K562 (cell line): ENCODE data around the gene ABAT. TPM values are rescaled to one million over a fixed set of nuclear protein-coding genes. Genes with fewer than 3 reads are reported as not detected.

ENCODE experiments used
- ATAC-seq: fragments of 200-7000 bp; cut with Tn5 transposase; 3 replicates; pipeline ENCODE4 v1.9.1; 2020; ENCODE audit warnings: moderate library complexity
- BruUV-seq: library from RNA; stranded (reverse); fragments of 400-500 nt; replicated peaks from 2 replicates; lab custom pipeline; 2021; lab: Mats Ljungman, UMichigan
- CTCF ChIA-PET: fragments of 300-600 bp; formaldehyde crosslinking; extraction: SDS; loops from one replicate; lab custom pipeline; 2021; ENCODE audit warnings: low intra/inter-chr PET ratio; lab: Yijun Ruan, JAX
- POLR2A ChIA-PET: fragments of 300-600, 350-650 bp; sonication (Branson Sonifier 250); formaldehyde crosslinking; extraction: SDS; loops from one replicate; lab custom pipeline; 2021; ENCODE audit warnings: antibody characterized with exemption, inconsistent platforms; lab: Yijun Ruan, JAX
- DNase-seq, 4 experiments: peaks; one replicate each; pipeline versions ENCODE4 v3.0.0 to v3.0.0-alpha.2; 2011 to 2018; ENCODE audit warnings: low spot score in 3 of 4, mixed read lengths in 3 of 4; ENCODE audit errors: extremely low read depth in 1 of 4
- FAIRE-seq: peaks from 2 replicates; lab custom pipeline; 2011; peaks lifted over from hg19 to GRCh38; lab: Jason Lieb, UNC
- H2AFZ ChIP-seq: 2 replicates; pipeline ENCODE4 v1.6.0; 2011; ENCODE audit warnings: low read depth, low read length, control low read depth, inconsistent platforms
- H3K27ac ChIP-seq: fragments of 200-600 bp; 3 replicates; pipeline ENCODE4 v1.8.0; 2011; ENCODE audit warnings: low read depth, mild to moderate bottlenecking, control low read depth, inconsistent platforms, low read length, moderate library complexity, mixed read lengths; ENCODE audit errors: extremely low read depth
- H3K27me3 ChIP-seq, 2 experiments: fragments of 300-600 bp in 1 of 2; 2 replicates in 1 of 2; 3 replicates in 1 of 2; pipeline versions ENCODE4 v1.6.0 to v1.8.0; 2011; ENCODE audit warnings: inconsistent platforms in 2 of 2, low read length in 2 of 2, mild to moderate bottlenecking in 1 of 2, mixed read lengths in 1 of 2, moderate library complexity in 1 of 2; ENCODE audit not compliant: control insufficient read depth in 2 of 2, insufficient read depth in 2 of 2
- H3K36me3 ChIP-seq: fragments of 300-600 bp; 3 replicates; pipeline ENCODE4 v1.8.0; 2011; ENCODE audit warnings: mild to moderate bottlenecking, low read length, inconsistent platforms; ENCODE audit not compliant: control insufficient read depth, insufficient read depth
- H3K4me1 ChIP-seq, 2 experiments: fragments of 200-600 bp in 1 of 2; replicated peaks in 1 of 2; 2 replicates in 1 of 2; 3 replicates in 1 of 2; pipeline versions ENCODE4 v1.5.1 to v1.8.0; 2011; ENCODE audit warnings: inconsistent platforms in 2 of 2, low read length in 2 of 2, mild to moderate bottlenecking in 1 of 2, mixed read lengths in 1 of 2, moderate library complexity in 1 of 2; ENCODE audit not compliant: control insufficient read depth in 2 of 2, insufficient read depth in 2 of 2
- H3K4me2 ChIP-seq: 2 replicates; pipeline ENCODE4 v1.6.1; 2011; ENCODE audit warnings: low read length, control low read depth, inconsistent platforms, mixed read lengths; ENCODE audit not compliant: insufficient read depth
- H3K4me3 ChIP-seq: fragments of 200-600 bp; sonication (generic), shearing (Covaris generic); 2 replicates; pipeline ENCODE4 v1.5.1; 2016; ENCODE audit warnings: control low read depth, inconsistent platforms
- H3K79me2 ChIP-seq: fragments of 200-600 bp; 3 replicates; pipeline ENCODE4 v1.8.0; 2011; ENCODE audit warnings: low read length, inconsistent platforms; ENCODE audit not compliant: control insufficient read depth, insufficient read depth
- H3K9ac ChIP-seq, 2 experiments: 2 replicates each; pipeline versions ENCODE4 v1.6.0 to v1.6.1; 2011; ENCODE audit warnings: low read depth in 2 of 2, low read length in 2 of 2, control low read depth in 1 of 2, inconsistent platforms in 1 of 2, mild to moderate bottlenecking in 1 of 2, mixed read lengths in 1 of 2; ENCODE audit not compliant: insufficient read depth in 1 of 2
- H3K9me1 ChIP-seq: one replicate; pipeline ENCODE4 v1.6.0; 2011; ENCODE audit warnings: inconsistent platforms, mild to moderate bottlenecking, low read length, moderate library complexity; ENCODE audit not compliant: control insufficient read depth, insufficient read depth
- H3K9me3 ChIP-seq: replicated peaks from 2 replicates; pipeline ENCODE4 v1.5.1; 2011; ENCODE audit warnings: low read depth, low read length, inconsistent platforms; ENCODE audit not compliant: control insufficient read depth, insufficient read depth
- H4K20me1 ChIP-seq: replicated peaks from 2 replicates; pipeline ENCODE4 v1.6.1; 2011; ENCODE audit warnings: low read length, inconsistent platforms, mixed read lengths; ENCODE audit not compliant: control insufficient read depth, insufficient read depth
- CEBPB ChIP-seq: fragments of 450-650 bp; IDR thresholded peaks from 2 replicates; pipeline ENCODE4 v1.6.1; 2016; ENCODE audit warnings: missing genetic modification characterization, missing compliant biosample characterization
- HINFP ChIP-seq: fragments of 450-650 bp; conservative IDR thresholded peaks from 2 replicates; pipeline ENCODE4 v1.6.1; 2016; ENCODE audit warnings: missing genetic modification characterization, low read depth, mild to moderate bottlenecking, control low read depth, missing compliant biosample characterization
- HIVEP1 ChIP-seq: fragments of 250-450 bp; sonication (Bioruptor Pico); IDR thresholded peaks from 2 replicates; pipeline ENCODE4 v1.4.0; 2020; ENCODE audit warnings: mild to moderate bottlenecking
- POLR2AphosphoS2 ChIP-seq: IDR thresholded peaks from 2 replicates; pipeline ENCODE4 v1.6.1; 2012; ENCODE audit warnings: low read length, improper control_type of control experiment
- RBM22 ChIP-seq: fragments of 200-400 bp; formaldehyde crosslinking; IDR thresholded peaks from 2 replicates; pipeline ENCODE4 v1.6.1; 2018; ENCODE audit warnings: low read length, low read depth; ENCODE audit not compliant: poor library complexity, severe bottlenecking
- RNF2 ChIP-seq: sonication (generic); IDR thresholded peaks from 2 replicates; pipeline ENCODE4 v1.6.1; 2016
- TCFL5 ChIP-seq: fragments of 250-450 bp; sonication (Bioruptor Pico); conservative IDR thresholded peaks from 2 replicates; pipeline ENCODE4 v1.6.1; 2021; ENCODE audit warnings: mild to moderate bottlenecking, moderate library complexity, matching md5 sums
- ZNF311 ChIP-seq: fragments of 250-450 bp; sonication (Bioruptor Pico); IDR thresholded peaks from 2 replicates; pipeline ENCODE4 v1.4.0; 2020; ENCODE audit warnings: mild to moderate bottlenecking, moderate library complexity
- ZNF75A ChIP-seq: fragments of 450-650 bp; formaldehyde crosslinking; IDR thresholded peaks from 2 replicates; pipeline ENCODE4 v1.4.0; 2020; ENCODE audit warnings: mild to moderate bottlenecking
- WGBS: fragments of 100-300 bp; shearing (Covaris generic); methylation state at CpG from one replicate; pipeline ENCODE4 v1.1.6; 2016; ENCODE audit warnings: low coverage, mixed read lengths; ENCODE audit not compliant: insufficient coverage; ENCODE audit errors: missing lambda C conversion rate; 5-methylcytosine and 5-hydroxymethylcytosine counted together
- in situ Hi-C: fragments of 300-500 bp; cut with MboI; formaldehyde crosslinking; loops from 4 replicates; pipeline ENCODE4 v1.15.0; 2018; ENCODE audit warnings: inconsistent platforms, mixed read lengths
- intact Hi-C: fragments of 100-400 bp; cut with micrococcal nuclease; formaldehyde crosslinking; loops from 2 replicates; pipeline ENCODE4 v1.14.2; 2022
- polyA plus RNA-seq, 8 experiments: library from polyadenylated mRNA; depleted of rRNA in 4 of 8; stranded (reverse) in 5 of 8; unstranded in 3 of 8; fragments of >200 nt; fragmentation: Nextera tagmentation in 2 of 8; fragmentation: Illumina TruSeq in 1 of 8; extraction: Ambion mirVana in 2 of 8; extraction: Trizol in 1 of 8; gene quantifications; 2 replicates each; pipeline versions ENCODE4 v1.2.1 to v1.2.3, GENCODE V29; 2011 to 2014; ENCODE audit warnings: inconsistent platforms in 1 of 8, missing spikeins in 1 of 8
- total RNA-seq, 7 experiments: library from RNA; depleted of rRNA in 6 of 7; stranded (reverse); fragments of >200 nt in 6 of 7; fragmentation: Illumina TruSeq in 2 of 7; extraction: Trizol in 2 of 7; gene quantifications; 2 replicates each; pipeline versions ENCODE4 v1.2.1 to v1.2.3, GENCODE V29; 2011 to 2021; ENCODE audit warnings: low replicate concordance in 1 of 7

ABAT gene
- total and polyA plus RNA-seq, 9 of the 15 experiments (the other 6 are each of a cell fraction or from before 2014, with no cell fraction given): 0.01 to 0.49 (median 0.10) TPM

GRCh38 chr16:8645141-8645521 is 29.3 kb upstream of the ABAT start:
- no TSS peak for BruUV-seq
- FAIRE-seq: no peak
- Histone ChIP-seq H3K27me3 (no peaks in the 10 kb centered on the region), H3K4me3 (no peak overlapping the region), H3K4me1 (peaks cover 2 to 8% of the 10 kb centered on the region in 2 experiments; a peak in 4 of 5 replicates), H4K20me1 (0 out of 2 replicates have a peak, but pooled peaks cover 5% of the 10 kb centered on the region), H3K9ac (no peak overlapping the region), H3K79me2 (no peaks in the 10 kb centered on the region), H3K9me3 (no peaks in the 10 kb centered on the region), H2AFZ (no peak overlapping the region), H3K9me1 (no peaks in the 10 kb centered on the region), H3K36me3 (peaks cover 67% of the 10 kb centered on the region), H3K4me2 (no peak overlapping the region), H3K27ac (no peak overlapping the region)
- 76% methylated on average over 9 of the region's 11 CpGs for WGBS
- in situ Hi-C loops: no loop called here
- DNase-seq: no peak
- intact Hi-C loops: no loop called here
- ChIA-PET CTCF (no interaction called here), POLR2A (interaction anchor here (1.0 kb wide), 1 partner anchor 27 kb away, joined by 3 read pairs; no protein-coding TSS in a partner anchor)
- TF ChIP-seq CEBPB (tag) (no peak), ZNF75A (CRISPR knock-in tag) (no peak), HINFP (tag) (no peak), TCFL5 (CRISPR knock-in tag) (no peak), ZNF311 (CRISPR knock-in tag) (no peak), RBM22 (no peak), RNF2 (no peak), POLR2AphosphoS2 (no peak), HIVEP1 (no peak)
- ATAC-seq: no peak
